Fibroblast of mammary gland (primary cell): ENCODE data around the gene GPRIN1.
"Not testable (repeated sequence)": the region's sequence is repeated elsewhere in the genome, so short reads cannot be mapped to it uniquely, and the experiment has no call there.

ENCODE experiments used
- DNase-seq: peaks from one replicate; pipeline ENCODE4 v3.0.0-alpha.2; 2010; ENCODE audit warnings: low read depth
- H3K4me3 ChIP-seq: 2 replicates; pipeline ENCODE4 v1.5.1; 2011; ENCODE audit warnings: low read depth, mild to moderate bottlenecking, low read length, moderate library complexity; ENCODE audit not compliant: control insufficient read depth
- TF ChIP-seq, protein P1 (sequence below): conservative IDR thresholded peaks from 2 replicates; pipeline ENCODE4 v1.5.1; 2011; ENCODE audit warnings: low read depth, low read length, inconsistent platforms; ENCODE audit not compliant: control insufficient read depth, insufficient read depth

Gene GPRIN1

DNA sequence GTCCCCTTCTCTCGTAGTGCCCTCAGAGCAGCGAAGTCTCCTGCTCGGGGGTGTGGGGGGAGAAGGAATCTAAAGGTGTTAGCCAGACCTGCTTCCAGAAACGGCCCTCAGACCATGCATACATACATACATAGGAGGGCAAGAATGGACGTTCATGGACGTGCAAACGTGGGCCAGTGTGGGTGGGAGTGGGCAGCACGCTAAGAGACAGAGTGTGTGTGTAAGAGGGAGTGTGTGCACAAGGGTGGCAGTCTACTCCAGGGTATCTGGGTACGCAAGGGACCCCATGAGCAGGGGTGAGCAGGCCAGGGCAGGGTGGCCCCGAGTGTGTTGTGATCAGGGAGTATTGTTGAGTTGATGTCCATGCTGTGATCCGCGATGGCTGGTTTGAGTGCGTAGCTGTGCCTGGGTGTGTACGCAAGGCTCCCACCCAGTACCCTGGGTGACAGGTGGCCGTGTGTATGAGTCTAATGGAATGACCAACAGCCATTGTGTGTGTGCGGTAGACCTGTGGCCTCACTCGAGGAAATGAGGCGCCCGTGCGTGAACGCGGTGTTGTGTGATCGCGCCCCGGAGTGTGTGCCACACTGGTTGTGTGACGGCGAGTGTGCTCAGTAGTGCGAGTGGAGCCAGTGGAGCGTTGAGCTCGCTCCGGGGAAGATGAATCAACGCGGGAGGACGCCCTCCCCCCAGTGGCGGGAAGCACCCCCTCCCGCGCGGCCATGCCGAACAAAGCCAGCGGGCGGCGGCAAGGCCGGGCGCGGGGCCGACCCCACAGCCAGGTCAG lies 826 bp downstream of the GPRIN1 start:
- TF ChIP-seq, protein P1, sequence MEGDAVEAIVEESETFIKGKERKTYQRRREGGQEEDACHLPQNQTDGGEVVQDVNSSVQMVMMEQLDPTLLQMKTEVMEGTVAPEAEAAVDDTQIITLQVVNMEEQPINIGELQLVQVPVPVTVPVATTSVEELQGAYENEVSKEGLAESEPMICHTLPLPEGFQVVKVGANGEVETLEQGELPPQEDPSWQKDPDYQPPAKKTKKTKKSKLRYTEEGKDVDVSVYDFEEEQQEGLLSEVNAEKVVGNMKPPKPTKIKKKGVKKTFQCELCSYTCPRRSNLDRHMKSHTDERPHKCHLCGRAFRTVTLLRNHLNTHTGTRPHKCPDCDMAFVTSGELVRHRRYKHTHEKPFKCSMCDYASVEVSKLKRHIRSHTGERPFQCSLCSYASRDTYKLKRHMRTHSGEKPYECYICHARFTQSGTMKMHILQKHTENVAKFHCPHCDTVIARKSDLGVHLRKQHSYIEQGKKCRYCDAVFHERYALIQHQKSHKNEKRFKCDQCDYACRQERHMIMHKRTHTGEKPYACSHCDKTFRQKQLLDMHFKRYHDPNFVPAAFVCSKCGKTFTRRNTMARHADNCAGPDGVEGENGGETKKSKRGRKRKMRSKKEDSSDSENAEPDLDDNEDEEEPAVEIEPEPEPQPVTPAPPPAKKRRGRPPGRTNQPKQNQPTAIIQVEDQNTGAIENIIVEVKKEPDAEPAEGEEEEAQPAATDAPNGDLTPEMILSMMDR, result no peak
- peak overlapping the region; percentile 45 for H3K4me3 ChIP-seq
- DNase-seq, result no peak

DNA sequence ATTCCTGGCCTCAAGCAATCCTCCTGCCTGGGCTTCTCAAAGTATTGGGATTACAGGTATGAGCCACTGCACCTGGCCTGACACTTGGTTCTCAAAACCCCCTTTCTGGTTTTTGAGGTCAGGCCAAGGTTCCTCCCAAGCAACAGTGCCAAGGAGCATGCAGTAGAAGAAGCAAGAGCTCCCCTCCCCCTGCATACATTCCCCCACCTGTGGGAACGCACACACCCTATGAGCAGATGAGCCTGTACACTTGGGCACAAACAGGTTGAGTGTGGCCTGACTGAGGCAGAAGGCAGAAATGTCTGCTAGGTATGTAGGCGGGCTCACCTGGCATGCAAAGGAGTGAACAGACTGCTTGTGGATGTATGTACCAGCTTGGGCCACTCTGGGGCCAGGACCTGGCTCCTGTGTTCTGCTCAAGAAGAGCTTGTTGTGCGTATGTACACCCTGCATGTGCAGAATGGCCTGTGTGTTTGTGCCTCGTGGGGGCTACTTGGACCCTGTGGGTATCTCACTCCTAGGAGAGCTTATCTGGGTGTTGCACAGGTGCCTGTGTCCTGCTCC lies 1.7 kb downstream of the GPRIN1 start:
- DNase-seq, result no peak
- H3K4me3 ChIP-seq, result no peak overlapping the region
- TF ChIP-seq, protein P1, result no peak

DNA sequence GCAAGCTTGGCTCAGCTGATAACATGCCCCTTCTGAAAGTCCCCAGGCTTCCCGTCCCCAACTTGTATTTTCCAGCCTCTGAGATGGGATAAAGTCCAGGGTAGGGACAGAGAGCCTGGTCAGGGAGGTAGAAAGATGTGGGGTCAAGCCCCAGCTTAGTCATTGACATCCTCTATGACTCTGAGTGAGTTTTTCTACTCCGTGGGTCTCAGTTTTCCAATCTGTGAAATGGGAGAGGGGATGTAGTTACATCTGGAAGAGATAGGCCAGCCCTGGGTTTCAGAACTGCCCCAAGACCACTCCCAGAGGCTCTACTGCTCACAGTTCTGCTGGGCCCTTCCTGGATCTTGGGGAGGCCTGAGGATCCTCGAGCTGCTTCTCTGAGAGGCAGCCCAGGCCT lies 3.1 kb downstream of the GPRIN1 start:
- TF ChIP-seq, protein P1, result no peak
- no peak overlapping the region for H3K4me3 ChIP-seq
- DNase-seq, result no peak

DNA sequence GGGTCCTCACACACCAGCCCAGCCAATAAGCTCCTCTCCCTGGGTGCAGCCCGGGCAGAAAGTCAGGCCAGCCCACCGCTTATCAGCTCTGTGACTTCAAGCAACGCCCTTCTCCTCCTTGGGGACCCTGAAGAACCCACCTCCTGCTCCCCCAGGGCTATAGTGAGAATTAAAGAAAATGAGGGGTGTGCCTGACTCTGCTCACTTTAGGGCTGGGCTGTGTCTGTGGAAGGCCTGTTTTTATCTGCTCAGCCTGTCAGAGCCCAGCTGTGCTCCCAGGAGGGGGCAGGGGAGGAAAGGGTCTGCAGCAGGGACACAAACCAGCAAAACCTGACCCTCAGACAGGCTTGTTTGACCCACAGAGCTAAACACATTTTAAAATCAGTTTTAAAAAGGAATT lies 3.9 kb downstream of the GPRIN1 start:
- no peak overlapping the region for H3K4me3 ChIP-seq
- TF ChIP-seq, protein P1, result no peak
- no peak for DNase-seq

DNA sequence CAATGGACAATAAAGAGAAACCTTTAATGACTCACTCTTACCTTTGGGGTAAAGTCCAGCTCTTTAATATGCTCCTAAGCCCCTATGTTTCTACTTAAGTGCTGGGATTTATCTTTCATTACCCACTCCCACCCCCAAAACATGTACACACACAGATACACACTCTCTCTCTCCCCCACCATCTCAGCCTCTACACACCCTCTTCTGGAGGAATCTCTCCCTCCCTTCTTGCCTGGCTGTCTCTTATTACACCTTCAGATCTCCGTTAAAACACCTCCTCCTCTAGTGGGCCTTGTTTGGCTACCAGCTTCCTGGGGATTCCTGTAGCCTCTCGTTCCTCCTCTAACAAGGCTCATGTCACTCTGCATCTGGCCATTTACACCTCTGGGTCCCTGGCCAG lies 6.9 kb downstream of the GPRIN1 start:
- H3K4me3 ChIP-seq, result no peak overlapping the region
- no peak for DNase-seq
- TF ChIP-seq, protein P1, result no peak

DNA sequence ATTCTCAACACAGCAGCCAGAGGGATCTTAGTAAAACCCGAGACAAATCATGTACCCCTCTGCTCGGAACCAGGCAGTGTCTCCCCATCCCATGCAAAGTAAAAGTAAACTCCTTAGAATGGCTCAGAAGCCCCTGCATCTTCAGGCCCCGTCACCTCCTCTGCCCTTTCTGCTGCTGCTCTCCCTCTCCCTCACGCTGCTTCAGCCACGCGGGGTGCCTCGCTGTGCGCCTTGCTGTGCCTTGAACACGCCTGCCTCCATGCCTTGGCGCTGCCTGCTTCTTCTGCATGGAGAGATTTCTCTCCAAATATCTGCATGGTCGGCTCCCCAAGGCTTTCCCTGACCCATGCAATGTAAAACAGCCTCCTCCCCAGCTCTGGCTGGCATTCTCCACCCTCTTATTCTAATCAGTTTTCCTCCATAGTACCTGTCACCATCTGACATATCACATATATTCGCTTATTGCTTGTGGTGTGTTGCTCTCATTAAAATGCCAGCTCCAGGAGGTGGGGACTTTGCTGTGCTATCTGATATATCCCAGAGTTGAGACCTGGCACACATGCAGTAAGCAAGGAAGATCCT lies 8.0 kb downstream of the GPRIN1 start:
- no peak for DNase-seq
- TF ChIP-seq, protein P1, result no peak
- H3K4me3 ChIP-seq, result no peak overlapping the region

DNA sequence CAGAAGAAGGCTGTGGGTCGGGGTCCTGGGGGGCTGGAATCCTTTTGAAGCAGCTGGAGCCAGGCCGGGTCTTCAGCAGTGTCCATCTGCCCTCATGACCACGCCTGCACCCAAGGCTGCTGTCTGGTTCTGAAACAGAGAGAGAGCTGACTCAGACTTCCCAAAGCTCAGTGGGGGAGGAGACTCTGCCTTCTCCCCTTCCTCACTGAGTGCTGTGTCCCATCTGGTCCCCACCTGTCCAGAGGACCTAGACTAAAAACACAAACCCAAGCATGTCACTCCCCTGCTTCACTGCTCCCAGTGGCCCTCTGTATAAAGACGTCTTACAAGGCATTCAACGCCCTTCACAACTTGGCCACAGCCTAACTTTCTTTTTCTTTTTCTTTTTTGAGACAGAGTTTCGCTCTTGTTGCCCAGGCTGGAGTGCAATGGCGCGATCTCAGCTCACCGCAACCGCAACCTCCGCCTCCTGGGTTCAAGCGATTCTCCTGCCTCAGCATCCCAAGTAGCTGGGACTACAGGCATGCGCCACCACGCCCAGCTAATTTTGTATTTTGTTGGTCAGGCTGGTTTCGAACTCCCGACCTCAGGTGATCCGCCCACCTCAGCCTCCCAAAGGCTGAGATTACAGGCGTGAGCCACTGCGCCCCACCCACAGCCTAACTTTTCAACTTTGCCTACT lies 10.1 kb downstream of the GPRIN1 start:
- DNase-seq, H3K4me3 ChIP-seq: not testable (repeated sequence)
